Measurements from ENCODE around the gene EVC2. TPM values are rescaled to one million over a fixed set of nuclear protein-coding genes. Genes with fewer than 3 reads are reported as not detected.

The EVC2 gene
- total and polyA plus RNA-seq, 9 of the 15 experiments (the other 6 are each of a cell fraction or from before 2014, with no cell fraction given): 0.03 to 0.55 (median 0.38) TPM; not detected in 1

- Histone ChIP-seq H3K9ac (ENCODE audit: insufficient read depth in 1 of 2, low read depth in 2 of 2, low read length in 2 of 2) (no peak overlapping the region), H3K27ac (ENCODE audit: extremely low read depth, low read depth, low read length) (no peak overlapping the region), H3K9me1 (ENCODE audit: control insufficient read depth, insufficient read depth, low read length) (no peaks in the 10 kb centered on the region), H3K4me1 (replicated peaks in 1 of 2; ENCODE audit: control insufficient read depth in 2 of 2, insufficient read depth in 2 of 2, low read length in 2 of 2) (no peaks in the 10 kb centered on the region), H2AFZ (ENCODE audit: low read depth, low read length) (no peak overlapping the region), H3K27me3 (ENCODE audit: control insufficient read depth in 2 of 2, insufficient read depth in 2 of 2, low read length in 2 of 2) (0 out of 5 replicates have a peak, but pooled peaks cover 0 to 4% of the 10 kb centered on the region in 2 experiments), H3K36me3 (ENCODE audit: control insufficient read depth, insufficient read depth, low read length) (no peaks in the 10 kb centered on the region), H3K4me3 (no peak overlapping the region), H3K9me3 (replicated peaks; ENCODE audit: control insufficient read depth, insufficient read depth, low read depth, low read length) (no peaks in the 10 kb centered on the region), H4K20me1 (replicated peaks; ENCODE audit: control insufficient read depth, insufficient read depth, low read length) (no peaks in the 10 kb centered on the region), H3K79me2 (ENCODE audit: control insufficient read depth, insufficient read depth, low read length) (no peaks in the 10 kb centered on the region), H3K4me2 (ENCODE audit: insufficient read depth, low read length) (no peak overlapping the region)
- DNase-seq (ENCODE audit: extremely low read depth in 1 of 4, low spot score in 3 of 4) (no peak), ATAC-seq (no peak), FAIRE-seq (no peak)
- TF ChIP-seq, protein P1, sequence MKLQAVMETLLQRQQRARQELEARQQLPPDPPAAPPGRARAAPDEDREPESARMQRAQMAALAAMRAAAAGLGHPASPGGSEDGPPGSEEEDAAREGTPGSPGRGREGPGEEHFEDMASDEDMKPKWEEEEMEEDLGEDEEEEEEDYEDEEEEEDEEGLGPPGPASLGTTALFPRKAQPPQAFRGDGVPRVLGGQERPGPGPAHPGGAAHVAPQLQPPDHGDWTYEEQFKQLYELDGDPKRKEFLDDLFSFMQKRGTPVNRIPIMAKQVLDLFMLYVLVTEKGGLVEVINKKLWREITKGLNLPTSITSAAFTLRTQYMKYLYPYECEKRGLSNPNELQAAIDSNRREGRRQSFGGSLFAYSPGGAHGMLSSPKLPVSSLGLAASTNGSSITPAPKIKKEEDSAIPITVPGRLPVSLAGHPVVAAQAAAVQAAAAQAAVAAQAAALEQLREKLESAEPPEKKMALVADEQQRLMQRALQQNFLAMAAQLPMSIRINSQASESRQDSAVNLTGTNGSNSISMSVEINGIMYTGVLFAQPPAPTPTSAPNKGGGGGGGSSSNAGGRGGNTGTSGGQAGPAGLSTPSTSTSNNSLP (IDR thresholded peaks at IDR 0.05; ENCODE audit: borderline replicate concordance, low read depth, low read length): no peak
- TF ChIP-seq SUPT5H (IDR thresholded peaks at IDR 0.05) (no peak), BRD9 (IDR thresholded peaks at IDR 0.05; ENCODE audit: low read depth, partially characterized antibody) (no peak), ZNF830 (CRISPR knock-in tag; IDR thresholded peaks at IDR 0.05) (no peak), TSHZ1 (CRISPR knock-in tag; IDR thresholded peaks at IDR 0.05) (no peak), MCM7 (IDR thresholded peaks at IDR 0.05) (no peak), MYNN (IDR thresholded peaks at IDR 0.05) (no peak), MYNN (CRISPR knock-in tag; IDR thresholded peaks at IDR 0.05) (no peak), THAP7 (CRISPR knock-in tag; IDR thresholded peaks at IDR 0.05) (no peak), HNRNPUL1 (IDR thresholded peaks at IDR 0.05; ENCODE audit: low read length) (no peak), TOE1 (IDR thresholded peaks at IDR 0.05; ENCODE audit: borderline replicate concordance) (no peak), TOE1 (CRISPR knock-in tag; IDR thresholded peaks at IDR 0.05; ENCODE audit: borderline replicate concordance, low read depth) (no peak)
- TF ChIP-seq, protein P2, sequence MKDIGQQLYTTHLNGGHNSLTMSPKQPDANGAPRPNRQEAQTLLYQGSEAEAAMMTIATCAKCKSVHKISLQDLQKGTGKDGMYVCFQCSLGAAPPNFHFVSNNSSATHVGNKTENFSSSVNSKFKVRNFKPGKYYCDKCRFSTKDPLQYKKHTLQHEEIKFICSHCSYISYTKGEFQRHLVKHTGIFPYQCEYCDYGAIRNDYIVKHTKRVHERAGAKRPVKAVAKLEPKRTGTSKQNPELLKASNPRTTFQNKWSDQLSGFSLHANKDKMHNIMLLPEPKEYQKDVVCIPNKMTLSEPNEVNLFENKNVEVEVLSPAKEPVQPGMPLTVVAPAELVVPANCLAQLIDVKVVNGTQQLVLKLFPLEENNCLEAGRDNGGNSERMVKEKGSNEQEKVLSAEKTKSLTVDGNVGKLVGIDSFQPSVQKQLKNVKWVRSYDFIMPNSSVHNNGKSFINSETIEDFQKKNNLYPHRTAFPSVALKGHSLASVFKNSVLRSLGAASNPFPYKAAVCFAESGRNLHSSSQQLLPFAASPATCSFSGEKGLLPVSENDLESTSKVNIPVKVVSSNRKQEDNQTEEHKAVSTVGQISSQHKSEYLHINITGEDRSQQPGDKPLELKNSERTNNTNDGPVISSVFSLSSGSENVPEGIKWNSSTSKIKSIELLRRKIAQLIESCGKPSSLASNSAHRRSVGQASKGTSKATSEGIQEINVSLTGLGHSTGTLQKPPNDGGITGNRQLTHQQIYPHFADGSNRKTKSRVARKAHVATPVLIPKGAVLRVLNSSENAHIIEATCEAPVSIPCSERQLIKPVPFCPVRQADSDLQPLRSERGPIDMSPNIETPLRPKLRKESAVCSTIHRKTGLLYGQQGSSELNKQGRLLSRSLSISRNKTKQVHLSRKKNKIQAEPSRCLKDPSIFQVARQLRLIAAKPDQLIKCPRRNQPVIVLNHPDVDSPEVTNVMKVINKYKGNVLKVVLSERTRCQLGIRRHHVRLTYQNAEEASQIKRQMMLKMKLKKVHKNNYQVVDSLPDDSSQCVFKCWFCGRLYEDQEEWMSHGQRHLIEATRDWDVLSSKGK (CRISPR knock-in tag; IDR thresholded peaks at IDR 0.05): no peak
- ChIA-PET CTCF (ENCODE audit: low intra/inter-chr PET ratio) (no interaction called here), POLR2A (interaction anchor here (0.7 kb wide), 1 partner anchor 284 kb away, joined by 3 read pairs; no protein-coding TSS in a partner anchor)
- no TSS peak for BruUV-seq (replicated peaks)
- in situ Hi-C loops (cut with MboI) (no loop called here), intact Hi-C loops (cut with micrococcal nuclease) (no loop called here)
- WGBS (ENCODE audit: insufficient coverage, low coverage, missing lambda C conversion rate): 5% methylated on average over 4 of the region's 4 CpGs
Observed at GRCh38 chr4:5693871-5694270, 14.5 kb downstream of the EVC2 start.
